ENCODE data around the gene CRCP. TPM values are rescaled to one million over a fixed set of nuclear protein-coding genes. Genes with fewer than 3 reads are reported as not detected.
A peak's percentile ranks its signal among the peaks of the same experiment; 100 is the strongest.
"Not testable (repeated sequence)": the region's sequence is repeated elsewhere in the genome, so short reads cannot be mapped to it uniquely, and the experiment has no call there.

The CRCP gene
- total RNA-seq, 1 donor: 53.1 TPM

DNA sequence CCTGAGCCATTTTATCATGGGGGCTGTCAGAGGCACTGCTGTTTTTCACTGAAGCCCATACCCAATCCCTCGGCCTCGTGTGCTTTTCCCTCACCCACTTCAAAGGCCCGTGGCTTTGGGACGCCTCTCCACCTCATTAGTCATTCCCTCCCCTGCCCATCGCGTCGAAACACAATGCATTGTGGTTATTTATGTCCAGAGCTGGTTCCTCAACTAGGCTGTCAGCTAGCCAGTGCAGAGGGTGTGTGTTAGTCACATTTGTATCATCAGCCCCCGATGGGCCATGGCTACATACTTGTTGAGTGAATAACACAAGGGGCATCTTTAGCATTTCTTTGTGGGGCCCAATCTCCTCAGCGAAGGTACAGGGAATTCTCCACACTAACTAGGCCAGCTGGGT lies 3.8 kb upstream of the CRCP start:
- TF ChIP-seq, protein P1, sequence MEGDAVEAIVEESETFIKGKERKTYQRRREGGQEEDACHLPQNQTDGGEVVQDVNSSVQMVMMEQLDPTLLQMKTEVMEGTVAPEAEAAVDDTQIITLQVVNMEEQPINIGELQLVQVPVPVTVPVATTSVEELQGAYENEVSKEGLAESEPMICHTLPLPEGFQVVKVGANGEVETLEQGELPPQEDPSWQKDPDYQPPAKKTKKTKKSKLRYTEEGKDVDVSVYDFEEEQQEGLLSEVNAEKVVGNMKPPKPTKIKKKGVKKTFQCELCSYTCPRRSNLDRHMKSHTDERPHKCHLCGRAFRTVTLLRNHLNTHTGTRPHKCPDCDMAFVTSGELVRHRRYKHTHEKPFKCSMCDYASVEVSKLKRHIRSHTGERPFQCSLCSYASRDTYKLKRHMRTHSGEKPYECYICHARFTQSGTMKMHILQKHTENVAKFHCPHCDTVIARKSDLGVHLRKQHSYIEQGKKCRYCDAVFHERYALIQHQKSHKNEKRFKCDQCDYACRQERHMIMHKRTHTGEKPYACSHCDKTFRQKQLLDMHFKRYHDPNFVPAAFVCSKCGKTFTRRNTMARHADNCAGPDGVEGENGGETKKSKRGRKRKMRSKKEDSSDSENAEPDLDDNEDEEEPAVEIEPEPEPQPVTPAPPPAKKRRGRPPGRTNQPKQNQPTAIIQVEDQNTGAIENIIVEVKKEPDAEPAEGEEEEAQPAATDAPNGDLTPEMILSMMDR (IDR thresholded peaks at IDR 0.05; ENCODE audit: insufficient read depth, low read depth, low read length): no peak
- peak; percentile 65 for DNase-seq (ENCODE audit: low read depth)
- H3K4me3 ChIP-seq (ENCODE audit: low read depth, low read length): no peak overlapping the region

DNA sequence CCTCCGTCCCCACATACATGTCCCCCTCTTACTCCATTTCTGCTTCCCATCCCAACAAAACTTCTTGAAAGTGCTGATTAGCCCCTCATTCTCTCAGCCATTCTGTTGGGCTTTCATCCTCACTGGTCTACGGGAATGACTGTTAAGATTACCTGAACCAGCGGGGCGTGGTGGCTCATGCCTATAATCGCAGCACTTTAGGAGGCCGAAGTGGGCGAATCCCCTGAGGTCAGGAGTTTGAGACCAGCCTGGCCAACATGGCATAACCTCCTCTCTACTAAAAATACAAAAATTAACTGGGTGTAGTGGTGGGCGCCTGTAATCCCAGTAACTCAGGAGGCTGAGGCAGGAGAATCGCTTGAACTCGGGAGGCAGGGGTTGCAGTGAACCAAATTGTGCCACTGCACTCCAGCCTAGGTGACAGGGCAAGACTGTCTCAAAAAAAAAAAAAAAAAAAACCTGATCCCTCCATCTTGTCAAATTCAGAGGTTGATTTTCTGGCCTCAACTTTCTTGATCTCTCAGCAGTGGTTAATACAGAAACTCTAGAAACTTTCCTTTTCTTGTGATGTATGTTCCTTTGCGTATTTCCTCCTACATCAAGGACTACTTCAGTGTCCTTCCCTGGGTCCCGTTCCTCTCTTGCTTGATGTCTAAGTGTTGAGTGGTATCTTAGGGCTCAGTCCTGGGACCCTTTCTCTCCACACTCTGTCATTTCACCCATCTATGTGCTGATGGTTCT lies 2.2 kb downstream of the CRCP start:
- not testable (repeated sequence) for DNase-seq (ENCODE audit: low read depth); H3K4me3 ChIP-seq (ENCODE audit: low read depth, low read length)

DNA sequence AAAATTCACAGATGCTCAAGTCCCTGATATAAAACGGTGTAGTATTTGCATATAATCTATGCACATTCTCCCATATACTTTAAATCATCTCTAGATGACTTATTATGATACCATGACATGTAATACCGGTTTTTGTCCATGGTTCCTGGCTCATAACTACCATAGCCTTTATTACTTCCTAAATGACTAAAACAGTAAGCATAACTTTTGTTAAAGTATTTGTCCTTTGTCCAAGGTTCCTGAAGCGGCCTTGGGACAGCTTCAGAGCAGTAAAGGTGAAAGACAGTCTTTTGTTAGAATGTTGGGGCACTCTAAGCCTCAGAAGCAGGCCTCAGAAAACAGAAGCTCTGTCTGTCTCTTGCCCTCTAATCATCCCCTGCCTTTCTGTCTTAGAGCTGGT lies 4.0 kb downstream of the CRCP start:
- DNase-seq (ENCODE audit: low read depth): no peak
- TF ChIP-seq, protein P1 (IDR thresholded peaks at IDR 0.05; ENCODE audit: insufficient read depth, low read depth, low read length): no peak
- no peak overlapping the region for H3K4me3 ChIP-seq (ENCODE audit: low read depth, low read length)

DNA sequence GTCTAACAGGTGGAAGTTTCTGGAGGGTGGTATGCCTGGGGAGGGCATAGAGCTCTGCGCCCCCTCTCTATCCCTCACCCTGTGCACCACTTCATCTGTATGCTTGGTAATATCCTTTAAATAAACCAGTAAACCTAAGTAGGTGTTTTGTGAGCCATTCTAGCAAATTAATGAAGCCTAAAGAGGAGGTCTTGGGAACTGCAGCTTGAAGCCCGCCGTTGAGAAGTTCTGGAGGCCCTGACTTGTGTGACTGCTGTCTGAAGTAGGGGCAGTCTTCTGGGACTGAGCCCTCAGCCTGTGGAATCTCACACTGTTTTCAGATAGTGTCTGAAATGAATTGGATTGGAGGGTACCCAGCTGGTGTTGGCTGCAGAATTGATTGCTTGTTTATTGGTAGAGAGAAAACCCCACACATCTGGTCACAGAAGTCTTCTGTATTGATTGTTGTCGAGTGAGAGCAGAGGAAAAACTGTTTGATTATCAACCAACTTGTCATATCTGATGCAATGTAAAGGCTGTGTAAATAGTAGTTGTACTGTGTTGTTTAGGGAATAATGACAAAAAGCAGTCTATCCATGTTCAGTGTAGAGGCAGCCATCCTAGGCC lies 4.7 kb downstream of the CRCP start:
- DNase-seq (ENCODE audit: low read depth): no peak
- H3K4me3 ChIP-seq (ENCODE audit: low read depth, low read length): no peak overlapping the region
- TF ChIP-seq, protein P1 (IDR thresholded peaks at IDR 0.05; ENCODE audit: insufficient read depth, low read depth, low read length): no peak

DNA sequence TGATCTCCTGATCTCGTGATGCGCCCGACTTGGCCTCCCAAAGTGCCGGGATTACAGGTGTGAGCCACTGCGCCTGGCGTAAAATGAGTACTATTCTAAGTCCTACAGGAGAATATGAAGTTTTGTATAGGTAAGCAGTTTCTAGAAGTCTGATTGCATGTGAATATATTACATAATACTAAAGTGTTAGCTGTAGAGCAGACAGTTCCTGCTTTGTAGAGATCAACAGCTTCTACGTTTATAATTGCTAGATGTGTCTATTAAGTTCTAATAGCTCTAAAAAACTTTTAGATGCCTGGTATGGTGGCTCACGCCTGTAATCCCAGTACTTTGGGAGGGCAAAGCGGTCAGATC lies 8.5 kb downstream of the CRCP start:
- H3K4me3 ChIP-seq (ENCODE audit: low read depth, low read length): no peak overlapping the region
- DNase-seq (ENCODE audit: low read depth): no peak
- TF ChIP-seq, protein P1 (IDR thresholded peaks at IDR 0.05; ENCODE audit: insufficient read depth, low read depth, low read length): no peak

DNA sequence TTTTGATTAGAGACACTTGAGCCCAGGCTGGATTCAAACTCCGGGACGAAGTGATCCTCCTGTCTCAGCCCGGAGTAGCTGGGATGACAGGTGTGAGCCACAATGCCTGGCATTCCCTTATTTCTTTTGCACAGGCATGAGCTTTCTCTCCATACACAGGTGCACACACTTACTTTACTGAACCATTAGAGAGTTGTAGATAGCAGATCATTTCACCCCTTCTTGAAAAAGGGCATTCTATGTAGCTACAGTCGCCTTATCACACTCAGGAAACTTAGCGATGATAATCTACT lies 9.9 kb downstream of the CRCP start:
- not testable (repeated sequence) for DNase-seq (ENCODE audit: low read depth); H3K4me3 ChIP-seq (ENCODE audit: low read depth, low read length)

DNA sequence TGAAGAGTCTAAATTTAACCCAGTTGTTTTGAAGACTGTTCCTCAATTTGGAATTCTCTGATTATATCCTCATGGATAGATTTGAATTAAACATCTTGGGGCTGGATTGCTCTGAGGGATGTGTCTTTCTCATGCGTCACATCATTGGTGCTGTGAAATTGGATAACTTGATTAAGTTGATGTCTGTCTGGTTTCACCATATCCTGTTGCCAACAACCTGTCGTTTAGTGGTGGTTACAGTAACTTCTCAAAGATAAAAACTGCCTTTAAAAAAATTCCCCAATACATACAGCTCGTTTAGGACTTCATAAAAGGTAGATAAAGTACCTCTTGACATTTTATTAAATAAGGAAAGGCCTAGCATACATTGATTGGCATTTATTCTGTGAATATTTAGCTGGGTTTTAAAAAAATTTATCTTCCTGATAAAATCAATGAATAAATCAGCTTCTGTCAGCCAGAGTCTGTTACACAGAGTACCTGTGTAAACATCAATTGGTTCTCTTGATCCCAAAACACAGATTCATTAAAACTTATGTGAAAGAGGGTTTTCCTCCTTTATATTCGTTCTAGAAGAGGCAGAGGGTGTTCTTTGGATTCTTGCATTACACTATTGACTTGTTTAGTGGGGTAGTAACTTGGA lies 10.5 kb downstream of the CRCP start:
- no peak overlapping the region for H3K4me3 ChIP-seq (ENCODE audit: low read depth, low read length)
- TF ChIP-seq, protein P1 (IDR thresholded peaks at IDR 0.05; ENCODE audit: insufficient read depth, low read depth, low read length): no peak
- no peak for DNase-seq (ENCODE audit: low read depth)

DNA sequence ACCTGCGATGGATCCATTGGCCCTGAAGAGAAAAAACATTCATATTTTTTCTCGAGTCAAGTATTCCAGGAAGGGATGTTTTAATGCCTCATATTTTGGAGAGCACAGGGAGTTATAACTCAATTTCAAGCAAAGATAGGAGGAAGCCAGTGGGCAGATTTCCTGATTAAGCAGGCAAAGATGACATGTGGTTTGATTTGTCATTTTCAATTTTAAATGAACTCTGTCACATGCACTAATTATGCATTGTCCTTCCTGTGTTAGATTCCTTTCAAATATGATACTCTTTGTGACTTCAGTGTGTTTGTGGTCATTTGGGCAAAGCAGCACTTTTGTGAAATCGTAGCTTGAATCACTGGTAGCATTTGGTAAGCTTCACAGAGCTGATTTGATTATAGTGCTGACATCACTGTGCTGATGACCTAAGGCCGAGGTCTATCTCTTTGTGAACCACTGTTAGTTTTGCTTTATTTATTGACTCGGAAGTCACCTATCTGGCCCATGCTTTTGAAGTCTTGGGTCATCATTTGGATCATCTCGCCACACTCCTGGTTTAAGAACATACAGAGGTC lies 11.2 kb downstream of the CRCP start:
- DNase-seq (ENCODE audit: low read depth); H3K4me3 ChIP-seq (ENCODE audit: low read depth, low read length): not testable (repeated sequence)

DNA sequence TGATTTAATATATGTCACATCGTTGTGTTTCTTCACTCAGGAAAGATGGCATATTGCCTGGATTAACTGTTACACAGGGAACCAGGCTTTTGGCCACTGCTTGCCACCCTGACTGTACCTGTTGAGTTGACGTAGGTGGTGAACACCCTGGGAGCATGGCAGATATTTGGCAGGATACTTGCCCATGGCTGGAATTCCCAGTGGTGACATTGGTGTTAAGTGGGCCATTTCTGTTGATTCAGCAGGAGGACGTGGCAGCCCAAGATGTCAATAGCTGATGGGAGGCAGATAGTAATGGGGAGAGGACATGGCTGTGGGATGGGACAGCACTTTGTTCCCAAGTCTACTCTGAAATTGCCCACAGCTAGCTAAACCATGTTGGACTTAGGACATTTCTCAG lies 12.5 kb downstream of the CRCP start:
- H3K4me3 ChIP-seq (ENCODE audit: low read depth, low read length); DNase-seq (ENCODE audit: low read depth): not testable (repeated sequence)

Data from fibroblast of villous mesenchyme (primary cell).